AG04450 (cell line): ENCODE measurements around the gene DOC2A. TPM values are rescaled to one million over a fixed set of nuclear protein-coding genes. Genes with fewer than 3 reads are reported as not detected.

Experiments
- CTCF ChIA-PET: fragments of 300-600, 350-600 bp; formaldehyde crosslinking; extraction: SDS; loops from one replicate; lab custom pipeline; 2022; ENCODE audit warnings: antibody characterized with exemption, inconsistent platforms; lab: Charles Lee
- POLR2A ChIA-PET: fragments of 350-600 bp; formaldehyde crosslinking; extraction: SDS; loops from one replicate; lab custom pipeline; 2021; ENCODE audit warnings: antibody characterized with exemption, inconsistent platforms; lab: Yijun Ruan, JAX
- DNase-seq: peaks from one replicate; pipeline ENCODE4 v3.0.0-alpha.2; 2011; ENCODE audit warnings: low read depth, low spot score
- H3K27ac ChIP-seq: one replicate; pipeline ENCODE4 v1.5.1; 2012; ENCODE audit warnings: low read depth, low read length, control low read depth
- H3K27me3 ChIP-seq: one replicate; pipeline ENCODE4 v1.6.0; 2012; ENCODE audit warnings: low read length; ENCODE audit not compliant: control insufficient read depth, insufficient read depth
- H3K4me3 ChIP-seq: 2 replicates; pipeline ENCODE4 v1.5.1; 2011; ENCODE audit warnings: mild to moderate bottlenecking, low read depth, low read length, control low read depth
- H3K9me3 ChIP-seq: 2 replicates; pipeline ENCODE4 v1.5.1; 2012; ENCODE audit warnings: low read length; ENCODE audit not compliant: control insufficient read depth, insufficient read depth
- polyA plus RNA-seq: library from polyadenylated mRNA; depleted of rRNA; stranded (reverse); fragments of >200 nt; gene quantifications from 2 replicates; pipeline ENCODE4 v1.2.3, GENCODE V29; 2011
- TF ChIP-seq, protein P1 (sequence below): IDR thresholded peaks from 2 replicates; pipeline ENCODE4 v1.5.1; 2011; ENCODE audit warnings: low read depth, low read length, control low read depth, inconsistent platforms

The DOC2A gene
- polyA plus RNA-seq, 1 experiment: 0.22 TPM

GRCh38 chr16:30006659-30007377, 4.0 kb downstream of the DOC2A start:
- ChIA-PET POLR2A (interaction anchor here (0.6 to 1.2 kb wide), 2 partner anchors 80 to 97 kb away, joined by 3 to 7 read pairs; no protein-coding TSS in a partner anchor), CTCF (interaction anchor here (0.5 kb wide), 2 partner anchors 8 to 158 kb away, joined by 3 to 4 read pairs; no protein-coding TSS in a partner anchor)
- TF ChIP-seq, protein P1, sequence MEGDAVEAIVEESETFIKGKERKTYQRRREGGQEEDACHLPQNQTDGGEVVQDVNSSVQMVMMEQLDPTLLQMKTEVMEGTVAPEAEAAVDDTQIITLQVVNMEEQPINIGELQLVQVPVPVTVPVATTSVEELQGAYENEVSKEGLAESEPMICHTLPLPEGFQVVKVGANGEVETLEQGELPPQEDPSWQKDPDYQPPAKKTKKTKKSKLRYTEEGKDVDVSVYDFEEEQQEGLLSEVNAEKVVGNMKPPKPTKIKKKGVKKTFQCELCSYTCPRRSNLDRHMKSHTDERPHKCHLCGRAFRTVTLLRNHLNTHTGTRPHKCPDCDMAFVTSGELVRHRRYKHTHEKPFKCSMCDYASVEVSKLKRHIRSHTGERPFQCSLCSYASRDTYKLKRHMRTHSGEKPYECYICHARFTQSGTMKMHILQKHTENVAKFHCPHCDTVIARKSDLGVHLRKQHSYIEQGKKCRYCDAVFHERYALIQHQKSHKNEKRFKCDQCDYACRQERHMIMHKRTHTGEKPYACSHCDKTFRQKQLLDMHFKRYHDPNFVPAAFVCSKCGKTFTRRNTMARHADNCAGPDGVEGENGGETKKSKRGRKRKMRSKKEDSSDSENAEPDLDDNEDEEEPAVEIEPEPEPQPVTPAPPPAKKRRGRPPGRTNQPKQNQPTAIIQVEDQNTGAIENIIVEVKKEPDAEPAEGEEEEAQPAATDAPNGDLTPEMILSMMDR: no peak
- DNase-seq: no peak
- Histone ChIP-seq H3K27me3 (peaks cover 21% of the 10 kb centered on the region), H3K27ac (no peak overlapping the region), H3K4me3 (no peak overlapping the region), H3K9me3 (no peaks in the 10 kb centered on the region; the same call in 1 of the 2 replicates)

GRCh38 chr16:30006095-30006473, 4.7 kb downstream of the DOC2A start:
- TF ChIP-seq, protein P1: no peak
- DNase-seq: no peak
- peaks cover 17% of the 10 kb centered on the region for H3K27me3 ChIP-seq
- POLR2A ChIA-PET: interaction anchor here (0.6 to 1.2 kb wide), 3 partner anchors 33 to 80 kb away, joined by 3 to 4 read pairs (median 3); partner anchors contain the start of genes KCTD13 and TAOK2
- no peak overlapping the region for H3K27ac ChIP-seq
- H3K9me3 ChIP-seq: no peaks in the 10 kb centered on the region; the same call in 1 of the 2 replicates
- CTCF ChIA-PET: interaction anchor here (0.7 kb wide), 1 partner anchor 10 kb away, joined by 3 read pairs; the partner anchor contains the start of gene INO80E
- no peak overlapping the region for H3K4me3 ChIP-seq

GRCh38 chr16:30005341-30006094, 5.3 kb downstream of the DOC2A start:
- no peak overlapping the region for H3K4me3 ChIP-seq
- peaks cover 15% of the 10 kb centered on the region for H3K27me3 ChIP-seq
- no peak overlapping the region for H3K27ac ChIP-seq
- POLR2A ChIA-PET: interaction anchor here (0.6 to 1.5 kb wide), 3 partner anchors 9 to 80 kb away, joined by 3 to 4 read pairs (median 3); partner anchors contain the start of genes INO80E, KCTD13 and TAOK2
- CTCF ChIA-PET: interaction anchor here (0.5 to 0.7 kb wide), 3 partner anchors 9 to 337 kb away, joined by 3 to 12 read pairs (median 3); partner anchors contain the start of gene INO80E
- no peak for DNase-seq
- TF ChIP-seq, protein P1: peak; percentile 91
- H3K9me3 ChIP-seq: no peaks in the 10 kb centered on the region; the same call in 1 of the 2 replicates

- no peaks in the 10 kb centered on the region; the same call in 1 of the 2 replicates for H3K9me3 ChIP-seq
- H3K27ac ChIP-seq: no peak overlapping the region
- TF ChIP-seq, protein P1: no peak
- POLR2A ChIA-PET: interaction anchor here (1.5 kb wide), 1 partner anchor 9 kb away, joined by 3 read pairs; the partner anchor contains the start of gene INO80E
- CTCF ChIA-PET: interaction anchor here (0.5 to 0.6 kb wide), 2 partner anchors 172 to 337 kb away, joined by 3 to 12 read pairs; no protein-coding TSS in a partner anchor
- H3K4me3 ChIP-seq: no peak overlapping the region
- peaks cover 8% of the 10 kb centered on the region for H3K27me3 ChIP-seq
- no peak for DNase-seq
Observed at GRCh38 chr16:30004811-30005242, 6.0 kb downstream of the DOC2A start.
